Heart right ventricle (tissue), 16 donors: ENCODE measurements around the gene ZNF43. TPM values are rescaled to one million over a fixed set of nuclear protein-coding genes. Genes with fewer than 3 reads are reported as not detected.
"Not testable (repeated sequence)": the region's sequence is repeated elsewhere in the genome, so short reads cannot be mapped to it uniquely, and the experiment has no call there.

Experiments
- ATAC-seq, 8 donors: fragments of 200-7000 bp; cut with Tn5 transposase; one replicate each; pipeline ENCODE4 v1.9.1; 2020; ENCODE audit warnings: mild to moderate bottlenecking in 8 of 8, moderate library complexity in 8 of 8, moderate number of reproducible peaks in 1 of 8
- DNase-seq, 2 donors: peaks; one replicate each; pipeline ENCODE4 v3.0.0-alpha.2; 2020
- H3K27ac ChIP-seq, 10 donors: fragments of 200-600 bp; sonication (generic) in 2 of 10; one replicate each; pipeline versions ENCODE4 v1.5.0 to v1.8.0; 2020 to 2022; ENCODE audit warnings: mild to moderate bottlenecking in 3 of 10
- H3K27me3 ChIP-seq, 7 donors: fragments of 200-600 bp; one replicate each; pipeline ENCODE4 v1.8.0; 2021 to 2022; ENCODE audit warnings: mild to moderate bottlenecking in 2 of 7
- H3K36me3 ChIP-seq, 9 donors: fragments of 200-600 bp; sonication (generic) in 1 of 9; one replicate each; pipeline versions ENCODE4 v1.5.0 to v1.8.0; 2020 to 2022; ENCODE audit warnings: mild to moderate bottlenecking in 2 of 9
- H3K4me1 ChIP-seq, 9 donors: fragments of 200-600 bp; sonication (generic) in 1 of 9; one replicate each; pipeline versions ENCODE4 v1.5.0 to v1.8.0; 2020 to 2022; ENCODE audit warnings: mild to moderate bottlenecking in 4 of 9
- H3K4me3 ChIP-seq, 10 donors: fragments of 200-600 bp; sonication (generic) in 2 of 10; one replicate each; pipeline versions ENCODE4 v1.5.0 to v1.8.0; 2020 to 2022; ENCODE audit warnings: mild to moderate bottlenecking in 7 of 10, moderate library complexity in 2 of 10
- H3K9me3 ChIP-seq, 11 donors: fragments of 200-600 bp in 10 of 11; sonication (generic) in 2 of 11; one replicate each; pipeline versions ENCODE4 v1.5.0 to v1.8.0; 2013 to 2022; ENCODE audit warnings: mild to moderate bottlenecking in 2 of 11, control low read depth in 1 of 11, moderate library complexity in 1 of 11
- WGBS, 2 donors: extraction: QIAGEN DNeasy Blood & Tissue Kit; methylation state at CpG; one replicate each; pipeline ENCODE4 v1.1.7; 2013; ENCODE audit warnings: inconsistent platforms in 1 of 2; 5-methylcytosine and 5-hydroxymethylcytosine counted together
- intact Hi-C, 10 donors: fragments of 100-400 bp; cut with DNase I; formaldehyde crosslinking; loops; one replicate each; pipeline versions ENCODE4 v1.11.1 to v1.14.2; 2022
- long read RNA-seq, 3 donors: library from polyadenylated mRNA; unstranded; transcript quantifications; one replicate each; pipeline ENCODE4 v2.0.0, GENCODE V29; 2020 to 2021
- polyA plus RNA-seq, 2 donors: library from polyadenylated mRNA; stranded (reverse); fragments of 200-250 nt; gene quantifications; one replicate each; pipeline ENCODE4 v1.2.3, GENCODE V29; 2013
- total RNA-seq, 10 donors: library from RNA; stranded (reverse); fragmentation: NEBNext Ultra II Directional in 3 of 10; extraction: Animal tissue kit (Norgen Biotek cat#: 25700) in 3 of 10; gene quantifications; one replicate each; pipeline versions ENCODE4 v1.2.1 to v1.2.4, GENCODE V29; 2021 to 2023
- TF ChIP-seq, protein P1 (sequence below), 9 donors: fragments of 200-600 bp; sonication (generic) in 2 of 9; IDR thresholded peaks; one replicate each; pipeline versions ENCODE4 v1.5.0 to v1.8.0; 2021 to 2022; ENCODE audit warnings: antibody characterized with exemption in 9 of 9, mild to moderate bottlenecking in 5 of 9, moderate library complexity in 1 of 9
- donor health status: Arrhythmogenic right ventricular cardiomyopathy.
- donor health status: ischemic (EF 13 %, LVEDD 7.1; RV severe dilation, severe dysfunction).
- donor health status: healthy with polysubstance abuse.
- donor health status: DM: no; HTN: yes; CAD: no.
- donor health status: DM: no; HTN: no; CAD: no.
- donor health status: ischemic (EF 25% LVEDD 6.9; RV normal size, moderate dysfunction).
- donor health status: ischemic (EF 25% LVEDD 5.7; RV mildly dilated, moderate dysfunction).
- donor health status: healthy.
- donor health status: DM: yes; HTN: yes; CAD: no.
- donor health status: Ischemic cardiomyopathy.
- donor health status: ischemic (EF 35%, LVEDD 5.7; RV mildly dilated, moderate dysfunction).
- donor health status: nonischemic (EF 11% LVEDD 7.7; RV severe dilation, severe dysfunction).
- donor health status: DM: yes; HTN: yes; CAD: no.
- donor health status: PGD.
- donor health status: ischemic (EF 29% LVEDD 5.4; RV normal size, mild dysfunction).
- donor health status: nonischemic (EF 23%, LVEDD 6.1; RV moderate dilation, normal function).

ZNF43 gene
- total RNA-seq (1 to 10 TPM; 5.0 to 9.5 (median 7.2) TPM), polyA plus RNA-seq (1 to 10 TPM; 1.9 to 7.2 TPM)
- long read RNA-seq, donor 1, transcript ZNF43-201 (4 exons, 2,881 nt): major isoform, 6 of 7 reads
- long read RNA-seq, donor 1, partial matches to known transcripts: 0 of 7 reads
- long read RNA-seq, donor 1, other reads (novel, unspliced or antisense): 1 of 7 reads
- long read RNA-seq, donor 2, transcript ZNF43-201 (4 exons, 2,881 nt): major isoform, 5 of 8 reads
- long read RNA-seq, donor 2, partial matches to known transcripts: 1 of 8 reads
- long read RNA-seq, donor 2, other reads (novel, unspliced or antisense): 2 of 8 reads
- long read RNA-seq, donor 3, transcript ZNF43-201 (4 exons, 2,881 nt): major isoform, 15 of 16 reads
- long read RNA-seq, donor 3, partial matches to known transcripts: 0 of 16 reads
- long read RNA-seq, donor 3, other reads (novel, unspliced or antisense): 1 of 16 reads

DNA sequence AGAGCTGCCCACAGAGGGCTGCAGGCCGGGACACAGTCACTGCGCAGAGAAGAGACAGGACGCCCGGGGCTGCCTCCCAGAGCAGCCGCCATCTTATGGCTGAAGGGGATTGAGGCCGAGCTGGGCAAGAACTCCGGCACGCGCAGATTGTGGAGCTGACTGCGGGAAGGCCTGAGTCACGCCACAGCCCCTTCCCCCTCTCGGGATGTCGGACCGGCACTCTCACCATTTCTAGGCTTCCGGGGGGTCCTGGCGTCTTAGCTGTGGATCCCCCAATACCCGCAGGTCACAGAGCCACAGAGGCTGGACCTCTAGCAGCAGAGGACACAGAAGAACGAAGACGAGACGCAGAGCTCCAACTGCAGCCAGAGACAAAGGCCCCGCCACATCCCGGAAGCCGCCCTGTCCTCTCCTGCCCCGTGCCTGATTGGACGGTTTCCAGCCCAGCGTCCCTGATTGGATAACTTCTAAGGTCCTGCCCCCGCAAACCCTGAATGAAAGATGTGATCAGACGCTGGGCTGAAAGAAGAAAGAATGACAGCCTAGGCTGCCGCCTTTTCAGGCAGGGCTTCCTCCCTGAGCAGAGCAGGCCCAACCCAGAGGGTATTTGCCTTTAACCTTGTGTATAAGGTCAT, at the start of gene ZNF43:
TSS of gene ZNF43 (minus strand) at position 373 of the 635 bp plus-strand sequence. CDS start at position 229, 144 bp downstream.
- H3K27me3 ChIP-seq: no peaks in the 10 kb centered on the region
- peaks cover 0 to 30% (median 0%) of the 10 kb centered on the region in 9 donors for H3K36me3 ChIP-seq
- TF ChIP-seq, protein P1, sequence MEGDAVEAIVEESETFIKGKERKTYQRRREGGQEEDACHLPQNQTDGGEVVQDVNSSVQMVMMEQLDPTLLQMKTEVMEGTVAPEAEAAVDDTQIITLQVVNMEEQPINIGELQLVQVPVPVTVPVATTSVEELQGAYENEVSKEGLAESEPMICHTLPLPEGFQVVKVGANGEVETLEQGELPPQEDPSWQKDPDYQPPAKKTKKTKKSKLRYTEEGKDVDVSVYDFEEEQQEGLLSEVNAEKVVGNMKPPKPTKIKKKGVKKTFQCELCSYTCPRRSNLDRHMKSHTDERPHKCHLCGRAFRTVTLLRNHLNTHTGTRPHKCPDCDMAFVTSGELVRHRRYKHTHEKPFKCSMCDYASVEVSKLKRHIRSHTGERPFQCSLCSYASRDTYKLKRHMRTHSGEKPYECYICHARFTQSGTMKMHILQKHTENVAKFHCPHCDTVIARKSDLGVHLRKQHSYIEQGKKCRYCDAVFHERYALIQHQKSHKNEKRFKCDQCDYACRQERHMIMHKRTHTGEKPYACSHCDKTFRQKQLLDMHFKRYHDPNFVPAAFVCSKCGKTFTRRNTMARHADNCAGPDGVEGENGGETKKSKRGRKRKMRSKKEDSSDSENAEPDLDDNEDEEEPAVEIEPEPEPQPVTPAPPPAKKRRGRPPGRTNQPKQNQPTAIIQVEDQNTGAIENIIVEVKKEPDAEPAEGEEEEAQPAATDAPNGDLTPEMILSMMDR (IDR thresholded peaks at IDR 0.05): no peak
- ATAC-seq: peak; percentile 99 to 100 (median 99)
- intact Hi-C loops: loop anchor here in 3 of 10 donors (2.0 to 5.0 kb wide), 2 partner anchors 17 to 69 kb away; partner anchors contain the start of gene ZNF100 (in 3 of the 3)
- peak; percentile 96 to 99 for DNase-seq
- peaks cover 0 to 18% (median 8%) of the 10 kb centered on the region in 9 donors for H3K4me1 ChIP-seq
- 0% methylated on average over 29 of the region's 29 CpGs for WGBS, 2 donors
- peaks cover 0 to 25% (median 0%) of the 10 kb centered on the region in 11 donors for H3K9me3 ChIP-seq
- H3K27ac ChIP-seq: peak within 1 kb of the TSS; percentile 87 to 96 (median 92)
- H3K4me3 ChIP-seq: peak within 1 kb of the TSS; percentile 64 to 89 (median 79)

DNA sequence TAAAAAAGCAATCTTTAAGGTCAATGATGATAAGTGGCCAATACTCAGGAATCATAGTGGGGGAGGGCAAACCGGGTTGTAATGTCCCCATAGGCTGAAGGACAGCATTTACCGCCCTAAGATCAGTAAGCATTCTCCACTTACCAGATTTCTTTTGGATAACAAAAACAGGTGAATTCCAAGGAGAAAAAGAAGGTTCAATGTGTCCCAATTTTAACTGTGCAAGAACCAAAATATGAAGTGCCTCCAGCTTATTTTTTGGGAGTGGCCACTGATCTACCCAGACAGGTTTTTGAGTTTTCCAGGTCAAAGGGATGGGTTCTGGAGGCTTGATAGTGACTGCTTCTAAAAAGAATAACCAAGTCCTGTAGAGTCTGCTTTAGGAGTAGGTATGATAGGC, 49.5 kb upstream of the ZNF43 start:
- DNase-seq, H3K9me3 ChIP-seq, H3K4me1 ChIP-seq, H3K27ac ChIP-seq, H3K27me3 ChIP-seq, ATAC-seq, H3K4me3 ChIP-seq, intact Hi-C loops, H3K36me3 ChIP-seq: not testable (repeated sequence)
- 46 to 85% methylated on average over 2 of the region's 2 CpGs for WGBS, 2 donors

DNA sequence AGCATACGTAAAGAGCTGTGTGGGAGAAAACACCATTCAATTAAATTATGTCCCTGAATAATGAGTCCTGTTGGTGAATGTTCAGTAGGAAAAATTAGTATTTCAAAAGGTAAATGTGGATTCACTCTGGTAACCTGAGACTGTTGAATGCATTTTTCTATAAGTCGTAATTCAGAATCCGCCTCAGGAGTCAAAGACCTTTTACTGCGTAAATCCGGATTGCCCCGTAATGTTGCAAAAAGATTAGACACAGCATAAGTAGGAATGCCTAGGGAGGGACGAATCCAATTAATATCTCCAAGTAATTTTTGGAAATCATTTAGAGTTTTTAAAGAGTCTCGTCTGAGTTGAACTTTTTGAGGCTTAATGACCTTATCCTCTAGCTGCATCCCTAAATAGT, 48.8 kb upstream of the ZNF43 start:
- ATAC-seq, H3K27me3 ChIP-seq, H3K36me3 ChIP-seq, DNase-seq, H3K27ac ChIP-seq, H3K4me1 ChIP-seq, intact Hi-C loops, H3K4me3 ChIP-seq, H3K9me3 ChIP-seq: not testable (repeated sequence)
- WGBS, 2 donors: 87 to 89% methylated on average over 8 of the region's 8 CpGs

DNA sequence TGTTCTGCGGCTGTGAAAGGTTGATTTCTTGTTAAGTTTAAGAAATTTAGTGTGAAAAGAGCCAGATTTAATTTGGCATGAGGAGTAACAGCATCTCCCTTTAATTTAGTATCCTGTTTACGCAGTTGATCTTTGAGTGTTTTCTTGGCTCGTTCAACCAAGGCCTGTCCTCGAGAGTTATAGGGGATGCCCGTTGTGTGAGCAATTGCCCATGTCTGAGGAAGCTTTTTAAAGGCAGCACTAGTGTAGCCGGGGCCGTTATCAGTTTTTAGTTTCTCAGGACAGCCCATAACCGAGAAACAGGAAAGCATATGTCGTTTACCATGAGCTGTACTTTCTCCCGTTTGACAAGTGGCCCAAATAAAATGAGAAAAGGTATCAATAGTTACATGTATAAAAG, 47.5 kb upstream of the ZNF43 start:
- intact Hi-C loops: no loop called here
- no peak for ATAC-seq
- H3K27me3 ChIP-seq: no peaks in the 10 kb centered on the region

DNA sequence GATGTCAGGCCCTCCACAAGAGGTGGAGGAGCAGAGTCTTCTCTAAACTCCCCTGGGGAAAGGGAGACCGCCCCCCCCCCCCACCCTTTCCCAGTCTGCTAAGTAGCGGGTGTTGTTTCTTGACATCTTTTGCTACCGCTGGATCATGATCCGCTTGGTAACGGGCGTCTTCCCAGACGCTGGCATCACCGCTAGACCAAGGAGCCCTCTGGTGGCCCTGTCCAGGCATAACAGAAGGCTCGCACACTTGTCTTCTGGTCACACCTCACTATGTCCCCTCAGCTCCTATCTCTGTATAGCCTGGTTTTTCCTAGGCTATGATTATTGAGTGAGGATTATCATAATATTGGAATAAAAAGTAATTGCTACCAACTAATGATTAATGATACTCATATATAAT, 44.8 kb upstream of the ZNF43 start:
- H3K4me1 ChIP-seq, H3K27ac ChIP-seq, ATAC-seq, H3K9me3 ChIP-seq, intact Hi-C loops, H3K36me3 ChIP-seq, H3K4me3 ChIP-seq, H3K27me3 ChIP-seq: not testable (repeated sequence)
- DNase-seq: peak in 1 of 2 donors; percentile 15
- 24 to 42% methylated on average over 9 of the region's 9 CpGs for WGBS, 2 donors
- TF ChIP-seq, protein P1 (IDR thresholded peaks at IDR 0.05): peak in 7 of 9 donors; percentile 5 to 33 (median 23)

More for the DNA sequence above, 47.5 kb upstream of the ZNF43 start:
- TF ChIP-seq, protein P1 (IDR thresholded peaks at IDR 0.05): no peak
- WGBS, 2 donors: 83 to 84% methylated on average over 10 of the region's 10 CpGs
- no peaks in the 10 kb centered on the region for H3K36me3 ChIP-seq
- no peak overlapping the region for H3K27ac ChIP-seq
- DNase-seq: no peak
- no peaks in the 10 kb centered on the region for H3K4me1 ChIP-seq
- H3K4me3 ChIP-seq: no peak overlapping the region
- H3K9me3 ChIP-seq: peaks cover 0 to 6% (median 0%) of the 10 kb centered on the region in 11 donors
